CD4-positive, alpha-beta T cell (primary cell): ENCODE results near the gene CYP11A1. TPM values are rescaled to one million over a fixed set of nuclear protein-coding genes. Genes with fewer than 3 reads are reported as not detected.

Experiments used
- ATAC-seq: fragments of 200-7000 bp; cut with Tn5 transposase; one replicate; pipeline ENCODE4 v1.10.0; 2022; ENCODE audit warnings: mild to moderate bottlenecking; ENCODE audit not compliant: poor library complexity
- CTCF ChIA-PET: fragments of 350-600 bp; sonication (Branson Sonifier 250); formaldehyde crosslinking; loops from one replicate; lab custom pipeline; 2021; ENCODE audit warnings: antibody characterized with exemption, inconsistent platforms; lab: Charles Lee
- POLR2A ChIA-PET: fragments of 350-600 bp; sonication (Branson Sonifier 250); formaldehyde crosslinking; loops from one replicate; lab custom pipeline; 2021; ENCODE audit warnings: antibody characterized with exemption, inconsistent platforms; lab: Charles Lee
- DNase-seq, 14 experiments: peaks; one replicate each; pipeline ENCODE4 v3.0.0-alpha.2; 2013 to 2020; ENCODE audit warnings: mixed read lengths in 2 of 14
- H3K27ac ChIP-seq, 2 donors: one replicate each; pipeline versions ENCODE4 v1.5.1 to v1.7.0; 2013; ENCODE audit warnings: low read length in 2 of 2, low read depth in 1 of 2, mild to moderate bottlenecking in 1 of 2
- H3K27me3 ChIP-seq, 2 experiments: 1 replicate in 1 of 2; 2 replicates in 1 of 2; pipeline versions ENCODE4 v1.6.1 to v1.7.0; 2013; ENCODE audit warnings: low read length in 2 of 2, control low read depth in 1 of 2, mild to moderate bottlenecking in 1 of 2, moderate library complexity in 1 of 2; ENCODE audit not compliant: insufficient read depth in 2 of 2, control insufficient read depth in 1 of 2
- H3K36me3 ChIP-seq: one replicate; pipeline ENCODE4 v1.6.1; 2013; ENCODE audit warnings: low read length, control low read depth; ENCODE audit not compliant: insufficient read depth
- H3K4me1 ChIP-seq: one replicate; pipeline ENCODE4 v1.6.1; 2013; ENCODE audit warnings: low read length, control low read depth; ENCODE audit not compliant: insufficient read depth
- H3K4me3 ChIP-seq: one replicate; pipeline ENCODE4 v1.5.1; 2013; ENCODE audit warnings: mild to moderate bottlenecking, low read length, moderate library complexity
- H3K9me3 ChIP-seq, 2 experiments: 1 replicate in 1 of 2; 2 replicates in 1 of 2; pipeline versions ENCODE4 v1.6.1 to v1.7.0; 2013; ENCODE audit warnings: low read length in 2 of 2, mild to moderate bottlenecking in 2 of 2, control low read depth in 1 of 2, moderate library complexity in 1 of 2; ENCODE audit not compliant: control insufficient read depth in 1 of 2, insufficient read depth in 1 of 2
- H3K27ac Mint-ChIP-seq: one replicate; pipeline ENCODE4 v1.8.0; 2020; ENCODE audit warnings: mixed read lengths
- H3K27me3 Mint-ChIP-seq: one replicate; pipeline ENCODE4 v1.8.0; 2021; ENCODE audit warnings: mixed read lengths
- H3K36me3 Mint-ChIP-seq: one replicate; pipeline ENCODE4 v1.8.0; 2021; ENCODE audit warnings: low read depth, mixed read lengths
- H3K4me1 Mint-ChIP-seq: one replicate; pipeline ENCODE4 v1.8.0; 2021; ENCODE audit warnings: low read depth, mixed read lengths
- H3K4me3 Mint-ChIP-seq: one replicate; pipeline ENCODE4 v1.8.0; 2020; ENCODE audit warnings: mild to moderate bottlenecking, mixed read lengths
- H3K9me3 Mint-ChIP-seq: one replicate; pipeline ENCODE4 v1.8.0; 2020; ENCODE audit warnings: mixed read lengths
- CTCF ChIP-seq: fragments of 200-600 bp; IDR thresholded peaks from one replicate; pipeline ENCODE4 v1.8.0; 2022; ENCODE audit warnings: antibody characterized with exemption, mild to moderate bottlenecking
- intact Hi-C, 2 experiments: fragments of 100-400 bp; cut with DNase I in 1 of 2; cut with micrococcal nuclease in 1 of 2; formaldehyde crosslinking; loops; one replicate each; pipeline versions ENCODE4 v1.15.1 to v1.9.0; 2023 to 2025; cut with DNase I, micrococcal nuclease
- total RNA-seq, 174 experiments: library from RNA in 2 of 174; stranded (reverse) in 2 of 174; gene quantifications; one replicate each; pipeline ENCODE4 v1.2.3 and lab custom pipeline; 2021 to 2026

The CYP11A1 gene
- total RNA-seq, 2 experiments from 2014 or later, result not detected

- DNase-seq (no peak), ATAC-seq (no peak)
- H3K4me1 Mint-ChIP-seq, result peaks cover 17% of the 10 kb centered on the region
- H3K4me1 ChIP-seq, result peaks cover 20% of the 10 kb centered on the region
- H3K4me3 Mint-ChIP-seq, result no peak overlapping the region
- intact Hi-C loops, result no loop called here
- no peaks in the 10 kb centered on the region for H3K27me3 ChIP-seq
- H3K27me3 Mint-ChIP-seq, result no peaks in the 10 kb centered on the region
- H3K4me3 ChIP-seq, result no peak overlapping the region
- POLR2A ChIA-PET, result no interaction called here
- no peaks in the 10 kb centered on the region for H3K36me3 Mint-ChIP-seq
- H3K27ac Mint-ChIP-seq, result no peak overlapping the region
- no peak overlapping the region for H3K27ac ChIP-seq
- no peaks in the 10 kb centered on the region for H3K9me3 ChIP-seq
- H3K36me3 ChIP-seq, result no peaks in the 10 kb centered on the region
- H3K9me3 Mint-ChIP-seq, result no peaks in the 10 kb centered on the region
- no peak for TF ChIP-seq CTCF
- CTCF ChIA-PET, result no interaction called here
Measured at GRCh38 chr15:74406992-74407705, 39.7 kb upstream of the CYP11A1 start.

DNA sequence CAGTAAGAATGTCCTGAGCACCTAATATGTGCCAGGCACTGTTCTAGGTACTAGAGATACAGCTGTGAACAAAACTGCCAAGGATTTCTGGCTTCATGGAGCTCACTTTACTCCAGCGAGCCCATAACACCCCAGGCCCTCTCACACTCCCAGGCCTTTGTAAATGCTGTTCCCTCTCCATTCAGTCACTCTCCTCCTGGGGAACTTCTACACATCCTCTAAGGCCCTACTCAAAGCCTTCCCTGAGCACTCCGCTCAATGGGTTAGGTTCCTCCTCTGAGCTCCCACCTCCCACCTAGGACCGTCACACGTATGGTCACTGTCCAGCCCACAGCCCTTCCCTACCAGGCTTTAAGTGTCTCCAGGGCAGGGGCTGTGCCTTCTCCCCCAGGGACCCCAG, 39.1 kb upstream of the CYP11A1 start:
- Histone ChIP-seq H3K27me3 (no peaks in the 10 kb centered on the region), H3K36me3 (no peaks in the 10 kb centered on the region), H3K9me3 (no peaks in the 10 kb centered on the region), H3K27ac (no peak overlapping the region), H3K4me1 (peaks cover 27% of the 10 kb centered on the region), H3K4me3 (no peak overlapping the region)
- H3K4me3 Mint-ChIP-seq, result no peak overlapping the region
- ATAC-seq (no peak), DNase-seq (no peak)
- H3K36me3 Mint-ChIP-seq, result no peaks in the 10 kb centered on the region
- peaks cover 23% of the 10 kb centered on the region for H3K4me1 Mint-ChIP-seq
- no peak for TF ChIP-seq CTCF
- CTCF ChIA-PET, result no interaction called here
- no peaks in the 10 kb centered on the region for H3K27me3 Mint-ChIP-seq
- H3K27ac Mint-ChIP-seq, result no peak overlapping the region
- POLR2A ChIA-PET, result no interaction called here
- no peaks in the 10 kb centered on the region for H3K9me3 Mint-ChIP-seq
- intact Hi-C loops, result no loop called here

DNA sequence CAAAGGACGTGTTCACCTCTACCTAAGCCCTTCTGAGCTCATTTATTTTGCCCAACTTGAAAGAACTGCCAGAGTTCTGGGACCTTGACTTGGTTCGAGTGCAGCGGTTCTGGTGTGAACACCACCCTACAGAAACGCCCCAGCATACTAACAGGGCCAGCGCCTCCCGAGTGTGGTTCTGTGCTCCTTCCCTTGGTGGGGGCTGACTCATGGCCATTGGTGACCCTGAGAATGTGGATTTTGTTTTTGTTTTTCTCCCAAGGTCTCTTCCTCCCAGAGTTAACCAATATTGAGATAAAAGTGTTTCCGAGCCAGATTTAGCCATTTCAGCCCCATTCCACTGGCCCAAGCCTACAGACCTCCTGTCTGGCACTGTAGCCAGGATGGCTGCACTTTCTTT, 38.4 kb upstream of the CYP11A1 start:
- H3K4me1 ChIP-seq, result peaks cover 33% of the 10 kb centered on the region
- intact Hi-C loops, result no loop called here
- no peaks in the 10 kb centered on the region for H3K27me3 ChIP-seq
- no peak overlapping the region for H3K4me3 ChIP-seq
- no peaks in the 10 kb centered on the region for H3K36me3 ChIP-seq
- no peaks in the 10 kb centered on the region for H3K36me3 Mint-ChIP-seq
- DNase-seq, result no peak
- H3K27ac ChIP-seq, result no peak overlapping the region
- ChIA-PET CTCF (no interaction called here), POLR2A (no interaction called here)
- H3K9me3 ChIP-seq, result no peaks in the 10 kb centered on the region
- peaks cover 30% of the 10 kb centered on the region for H3K4me1 Mint-ChIP-seq
- no peak overlapping the region for H3K4me3 Mint-ChIP-seq
- no peak for ATAC-seq
- H3K27ac Mint-ChIP-seq, result no peak overlapping the region
- TF ChIP-seq CTCF, result no peak
- no peaks in the 10 kb centered on the region for H3K9me3 Mint-ChIP-seq
- no peaks in the 10 kb centered on the region for H3K27me3 Mint-ChIP-seq
